Skin epidermis (tissue), 12 donors: Measurements from ENCODE around the gene PIK3C2G.

Experiments used
- H3K27ac ChIP-seq, 21 experiments: fragments of 200-600 bp; sonication (generic) in 11 of 21; one replicate each; pipeline ENCODE4 v1.5.0; 2020; ENCODE audit warnings: mild to moderate bottlenecking in 3 of 21, inconsistent platforms in 2 of 21, moderate library complexity in 2 of 21
- H3K4me3 ChIP-seq, 7 experiments: fragments of 200-600 bp; sonication (generic) in 2 of 7; one replicate each; pipeline ENCODE4 v1.5.0; 2020; ENCODE audit warnings: inconsistent platforms in 2 of 7, mild to moderate bottlenecking in 2 of 7, moderate library complexity in 1 of 7

PIK3C2G gene

GRCh38 chr12:18389820-18390219, 128.5 kb downstream of the PIK3C2G start:
- no peak overlapping the region for H3K27ac ChIP-seq
- no peak overlapping the region for H3K4me3 ChIP-seq

GRCh38 chr12:18391151-18391550, 129.8 kb downstream of the PIK3C2G start:
- H3K4me3 ChIP-seq, result no peak overlapping the region
- H3K27ac ChIP-seq, result no peak overlapping the region

- H3K4me3 ChIP-seq, result no peak overlapping the region
Observed at GRCh38 chr12:18394742-18395141, 133.4 kb downstream of the PIK3C2G start.

GRCh38 chr12:18400186-18400585, 138.9 kb downstream of the PIK3C2G start:
- H3K27ac ChIP-seq, result no peak overlapping the region

More at GRCh38 chr12:18394742-18395141, 133.4 kb downstream of the PIK3C2G start:
- H3K27ac ChIP-seq, result no peak overlapping the region

GRCh38 chr12:18402872-18403611, 141.7 kb downstream of the PIK3C2G start:
- Histone ChIP-seq H3K27ac (no peak overlapping the region), H3K4me3 (no peak overlapping the region)

More at GRCh38 chr12:18400186-18400585, 138.9 kb downstream of the PIK3C2G start:
- H3K4me3 ChIP-seq, result no peak overlapping the region

- Histone ChIP-seq H3K4me3 (no peak overlapping the region), H3K27ac (no peak overlapping the region)
Observed at GRCh38 chr12:18411453-18411852, 150.1 kb downstream of the PIK3C2G start.

- H3K27ac ChIP-seq, result no peak overlapping the region
Observed at GRCh38 chr12:18414671-18415070, 153.4 kb downstream of the PIK3C2G start.

GRCh38 chr12:18415227-18415626, 153.9 kb downstream of the PIK3C2G start:
- Histone ChIP-seq H3K4me3 (no peak overlapping the region), H3K27ac (no peak overlapping the region)

More at GRCh38 chr12:18414671-18415070, 153.4 kb downstream of the PIK3C2G start:
- H3K4me3 ChIP-seq, result no peak overlapping the region

GRCh38 chr12:18416412-18416811, 155.1 kb downstream of the PIK3C2G start:
- no peak overlapping the region for H3K4me3 ChIP-seq
- no peak overlapping the region for H3K27ac ChIP-seq

GRCh38 chr12:18419311-18419710, 158.0 kb downstream of the PIK3C2G start:
- no peak overlapping the region for H3K27ac ChIP-seq
- no peak overlapping the region for H3K4me3 ChIP-seq

- H3K4me3 ChIP-seq, result no peak overlapping the region
Observed at GRCh38 chr12:18421867-18422266, 160.5 kb downstream of the PIK3C2G start.

GRCh38 chr12:18422871-18423270, 161.6 kb downstream of the PIK3C2G start:
- Histone ChIP-seq H3K4me3 (no peak overlapping the region), H3K27ac (no peak overlapping the region)

More at GRCh38 chr12:18421867-18422266, 160.5 kb downstream of the PIK3C2G start:
- H3K27ac ChIP-seq, result no peak overlapping the region

- Histone ChIP-seq H3K4me3 (no peak overlapping the region), H3K27ac (no peak overlapping the region)
Observed at GRCh38 chr12:18424857-18425256, 163.5 kb downstream of the PIK3C2G start.

- H3K27ac ChIP-seq, result no peak overlapping the region
- H3K4me3 ChIP-seq, result no peak overlapping the region
Observed at GRCh38 chr12:18427520-18427919, 166.2 kb downstream of the PIK3C2G start.

GRCh38 chr12:18428416-18428815, 167.1 kb downstream of the PIK3C2G start:
- Histone ChIP-seq H3K4me3 (no peak overlapping the region), H3K27ac (no peak overlapping the region)

GRCh38 chr12:18429366-18429765, 168.0 kb downstream of the PIK3C2G start:
- Histone ChIP-seq H3K4me3 (no peak overlapping the region), H3K27ac (no peak overlapping the region)

- Histone ChIP-seq H3K4me3 (no peak overlapping the region), H3K27ac (no peak overlapping the region)
Observed at GRCh38 chr12:18430425-18431048, 169.2 kb downstream of the PIK3C2G start.

- Histone ChIP-seq H3K27ac (no peak overlapping the region), H3K4me3 (no peak overlapping the region)
Observed at GRCh38 chr12:18431771-18432170, 170.5 kb downstream of the PIK3C2G start.

GRCh38 chr12:18432206-18432605, 170.9 kb downstream of the PIK3C2G start:
- H3K27ac ChIP-seq, result no peak overlapping the region

GRCh38 chr12:18436170-18436569, 174.9 kb downstream of the PIK3C2G start:
- Histone ChIP-seq H3K4me3 (no peak overlapping the region), H3K27ac (no peak overlapping the region)

More at GRCh38 chr12:18432206-18432605, 170.9 kb downstream of the PIK3C2G start:
- H3K4me3 ChIP-seq, result no peak overlapping the region

- Histone ChIP-seq H3K4me3 (no peak overlapping the region), H3K27ac (no peak overlapping the region)
Observed at GRCh38 chr12:18439541-18439940, 178.2 kb downstream of the PIK3C2G start.
